IMR-90 (cell line): ENCODE results near the gene NRP2. TPM values are rescaled to one million over a fixed set of nuclear protein-coding genes. Genes with fewer than 3 reads are reported as not detected.

Experiments used
- ATAC-seq: fragments of 200-7000 bp; cut with Tn5 transposase; 2 replicates; pipeline ENCODE4 v1.9.1; 2020; ENCODE audit warnings: low read depth, mild to moderate bottlenecking, moderate library complexity
- BruUV-seq: library from RNA; stranded (reverse); fragments of 400-500 nt; replicated peaks from 2 replicates; lab custom pipeline; 2021; lab: Mats Ljungman, UMichigan
- CTCF ChIA-PET: fragments of 300-600 bp; formaldehyde crosslinking; extraction: SDS; loops from one replicate; lab custom pipeline; 2021; ENCODE audit warnings: antibody characterized with exemption; lab: Yijun Ruan, JAX
- POLR2A ChIA-PET: fragments of 300-600 bp; sonication (Branson Sonifier 250); formaldehyde crosslinking; loops from one replicate; lab custom pipeline; 2022; ENCODE audit warnings: antibody characterized with exemption; ENCODE audit not compliant: unreplicated experiment; lab: Charles Lee
- DNase-seq: peaks from one replicate; pipeline ENCODE4 v3.0.0; 2013
- H2AFZ ChIP-seq: replicated peaks from 2 replicates; pipeline ENCODE3; 2013; ENCODE audit warnings: low read length, mild to moderate bottlenecking; ENCODE audit not compliant: poor library complexity
- H2AK5ac ChIP-seq: 2 replicates; pipeline ENCODE4 v1.6.1; 2013; ENCODE audit warnings: low read depth, low read length, inconsistent platforms
- H2AK9ac ChIP-seq: replicated peaks from 2 replicates; pipeline ENCODE3; 2013; ENCODE audit warnings: mild to moderate bottlenecking, low read depth, low read length, moderate library complexity; ENCODE audit not compliant: poor library complexity
- H2BK120ac ChIP-seq: 2 replicates; pipeline ENCODE4 v1.6.1; 2013; ENCODE audit warnings: low read depth, low read length, inconsistent platforms
- H2BK15ac ChIP-seq: 3 replicates; pipeline ENCODE4 v1.6.1; 2013; ENCODE audit warnings: low read depth, low read length, inconsistent platforms
- H2BK20ac ChIP-seq: 2 replicates; pipeline ENCODE4 v1.6.1; 2013; ENCODE audit warnings: low read depth, mild to moderate bottlenecking, inconsistent platforms, low read length, moderate library complexity
- H2BK5ac ChIP-seq: 2 replicates; pipeline ENCODE4 v1.6.1; 2013; ENCODE audit warnings: mild to moderate bottlenecking, low read depth, low read length, inconsistent platforms; ENCODE audit not compliant: poor library complexity, severe bottlenecking
- H3K14ac ChIP-seq: replicated peaks from 2 replicates; pipeline ENCODE4 v1.6.1; 2013; ENCODE audit warnings: low read depth, low read length, inconsistent platforms
- H3K18ac ChIP-seq: 2 replicates; pipeline ENCODE4 v1.6.1; 2013; ENCODE audit warnings: low read depth, low read length, control low read depth
- H3K23ac ChIP-seq: 2 replicates; pipeline ENCODE4 v1.6.1; 2013; ENCODE audit warnings: low read depth, low read length, inconsistent platforms
- H3K27ac ChIP-seq: 2 replicates; pipeline ENCODE4 v1.5.1; 2013; ENCODE audit warnings: mild to moderate bottlenecking, control low read depth, low read length; ENCODE audit not compliant: insufficient read depth
- H3K27me3 ChIP-seq: 2 replicates; pipeline ENCODE4 v1.6.1; 2013; ENCODE audit warnings: low read length; ENCODE audit not compliant: control insufficient read depth, insufficient read depth
- H3K36me3 ChIP-seq: 2 replicates; pipeline ENCODE4 v1.6.1; 2013; ENCODE audit warnings: low read length, mixed read lengths; ENCODE audit not compliant: control insufficient read depth, insufficient read depth
- H3K4ac ChIP-seq: 2 replicates; pipeline ENCODE4 v1.6.1; 2013; ENCODE audit warnings: low read depth, low read length, inconsistent platforms
- H3K4me1 ChIP-seq: 2 replicates; pipeline ENCODE4 v1.6.1; 2013; ENCODE audit warnings: low read length, mixed read lengths; ENCODE audit not compliant: control insufficient read depth, insufficient read depth
- H3K4me2 ChIP-seq: 2 replicates; pipeline ENCODE4 v1.6.1; 2013; ENCODE audit warnings: low read depth, mild to moderate bottlenecking, control low read depth, low read length, moderate library complexity
- H3K4me3 ChIP-seq: 2 replicates; pipeline ENCODE4 v1.5.1; 2013; ENCODE audit warnings: low read depth, mild to moderate bottlenecking, control low read depth, low read length, moderate library complexity; ENCODE audit not compliant: insufficient read depth
- H3K56ac ChIP-seq: 2 replicates; pipeline ENCODE4 v1.6.1; 2013; ENCODE audit warnings: low read length, inconsistent platforms; ENCODE audit not compliant: insufficient read depth; ENCODE audit errors: extremely low read depth
- H3K79me1 ChIP-seq, 2 experiments: 2 replicates each; pipeline ENCODE4 v1.6.1; 2013; ENCODE audit warnings: low read length in 2 of 2, inconsistent platforms in 1 of 2, low read depth in 1 of 2
- H3K9ac ChIP-seq: 2 replicates; pipeline ENCODE4 v1.6.1; 2013; ENCODE audit warnings: low read depth, low read length, control low read depth
- H3K9me1 ChIP-seq: 2 replicates; pipeline ENCODE4 v1.6.1; 2013; ENCODE audit warnings: low read length, inconsistent platforms; ENCODE audit not compliant: insufficient read depth
- H3K9me3 ChIP-seq: 2 replicates; pipeline ENCODE4 v1.6.1; 2013; ENCODE audit warnings: low read length; ENCODE audit not compliant: control insufficient read depth, insufficient read depth
- H4K20me1 ChIP-seq: 2 replicates; pipeline ENCODE4 v1.6.1; 2013; ENCODE audit warnings: low read length, inconsistent platforms; ENCODE audit not compliant: insufficient read depth
- H4K5ac ChIP-seq: 2 replicates; pipeline ENCODE4 v1.6.1; 2013; ENCODE audit warnings: mild to moderate bottlenecking, low read depth, low read length, control low read depth
- H4K8ac ChIP-seq, 2 experiments: 2 replicates each; pipeline ENCODE4 v1.6.1; 2013; ENCODE audit warnings: low read depth in 2 of 2, low read length in 2 of 2, control low read depth in 1 of 2, inconsistent platforms in 1 of 2
- H4K91ac ChIP-seq: 2 replicates; pipeline ENCODE4 v1.6.1; 2013; ENCODE audit warnings: low read depth, low read length, inconsistent platforms; ENCODE audit not compliant: insufficient read depth
- BHLHE40 ChIP-seq: fragments of 150-350 bp; IDR thresholded peaks from 2 replicates; pipeline ENCODE4 v1.6.1; 2016; ENCODE audit warnings: mild to moderate bottlenecking, low read depth, low read length
- CEBPB ChIP-seq: IDR thresholded peaks from 2 replicates; pipeline ENCODE4 v1.6.1; 2012; ENCODE audit warnings: low read depth, low read length, improper control_type of control experiment
- MAFK ChIP-seq: IDR thresholded peaks from 2 replicates; pipeline ENCODE4 v1.6.1; 2012; ENCODE audit warnings: low read depth, low read length, improper control_type of control experiment
- MAZ ChIP-seq: IDR thresholded peaks from 2 replicates; pipeline ENCODE4 v1.6.1; 2012; ENCODE audit warnings: low read depth, mild to moderate bottlenecking, low read length, improper control_type of control experiment, moderate library complexity, borderline replicate concordance
- MXI1 ChIP-seq: IDR thresholded peaks from 2 replicates; pipeline ENCODE4 v1.6.1; 2012; ENCODE audit warnings: low read depth, mild to moderate bottlenecking, low read length, moderate library complexity, borderline replicate concordance
- NFE2L2 ChIP-seq: fragments of 150-350 bp; IDR thresholded peaks from 2 replicates; pipeline ENCODE4 v1.6.1; 2016; ENCODE audit warnings: low read depth, mild to moderate bottlenecking, low read length
- POLR2A ChIP-seq: IDR thresholded peaks from 2 replicates; pipeline ENCODE4 v1.6.1; 2012; ENCODE audit warnings: mild to moderate bottlenecking, low read depth, low read length
- RAD21 ChIP-seq: IDR thresholded peaks from 2 replicates; pipeline ENCODE4 v1.6.1; 2012; ENCODE audit warnings: low read length, improper control_type of control experiment
- RCOR1 ChIP-seq: IDR thresholded peaks from 2 replicates; pipeline ENCODE4 v1.6.1; 2012; ENCODE audit warnings: mild to moderate bottlenecking, low read length, improper control_type of control experiment; ENCODE audit not compliant: insufficient replicate concordance
- RFX5 ChIP-seq: IDR thresholded peaks from 2 replicates; pipeline ENCODE4 v1.8.0; 2012; ENCODE audit warnings: low read depth, mild to moderate bottlenecking, low read length, moderate library complexity
- USF2 ChIP-seq: fragments of 150-350 bp; IDR thresholded peaks from 2 replicates; pipeline ENCODE4 v1.6.1; 2017; ENCODE audit warnings: mild to moderate bottlenecking, antibody characterized with exemption, low read length, low read depth
- WGBS, 2 experiments: methylation state at CpG; one replicate each; pipeline versions ENCODE4 v1.1.5 to v1.1.7; 2013; ENCODE audit warnings: missing lambda C conversion rate in 2 of 2; ENCODE audit not compliant: insufficient read length in 1 of 2; ENCODE audit errors: extremely low coverage in 2 of 2; 5-methylcytosine and 5-hydroxymethylcytosine counted together
- dilution Hi-C: fragments of 300-500 bp; cut with HindIII; formaldehyde crosslinking; loops from one replicate; pipeline ENCODE4 v1.14.3; 2018; ENCODE audit warnings: low sequenced_read_pairs; ENCODE audit not compliant: unreplicated experiment
- in situ Hi-C: fragments of 300-500 bp; cut with MboI; formaldehyde crosslinking; loops from 3 replicates; pipeline ENCODE4 v1.14.3; 2019; ENCODE audit warnings: low sequenced_read_pairs, inconsistent platforms, mixed read lengths
- intact Hi-C: fragments of 100-400 bp; cut with micrococcal nuclease; formaldehyde crosslinking; loops from 2 replicates; pipeline ENCODE4 v1.10.0; 2022
- polyA plus RNA-seq, 3 experiments: library from polyadenylated mRNA; depleted of rRNA; stranded (reverse); fragments of >200 nt; gene quantifications; 2 replicates each; pipeline ENCODE4 v1.2.3, GENCODE V29; 2012; ENCODE audit warnings: low replicate concordance in 1 of 3
- total RNA-seq: library from RNA; depleted of rRNA; stranded (reverse); fragments of >200 nt; gene quantifications from 2 replicates; pipeline ENCODE4 v1.2.3, GENCODE V29; 2012
- TF ChIP-seq, protein P1 (sequence below): conservative IDR thresholded peaks from 2 replicates; pipeline ENCODE4 v1.5.1; 2012; ENCODE audit warnings: mild to moderate bottlenecking, low read depth, low read length, improper control_type of control experiment
- TF ChIP-seq, protein P2 (sequence below): fragments of 150-350 bp; IDR thresholded peaks from 2 replicates; pipeline ENCODE4 v1.6.1; 2016; ENCODE audit warnings: low read depth, mild to moderate bottlenecking, low read length, moderate library complexity, borderline replicate concordance

NRP2 gene
- total and polyA plus RNA-seq, 2 of the 4 experiments (the other 2 are of a cell fraction), result 46.4 to 51.3 TPM

DNA sequence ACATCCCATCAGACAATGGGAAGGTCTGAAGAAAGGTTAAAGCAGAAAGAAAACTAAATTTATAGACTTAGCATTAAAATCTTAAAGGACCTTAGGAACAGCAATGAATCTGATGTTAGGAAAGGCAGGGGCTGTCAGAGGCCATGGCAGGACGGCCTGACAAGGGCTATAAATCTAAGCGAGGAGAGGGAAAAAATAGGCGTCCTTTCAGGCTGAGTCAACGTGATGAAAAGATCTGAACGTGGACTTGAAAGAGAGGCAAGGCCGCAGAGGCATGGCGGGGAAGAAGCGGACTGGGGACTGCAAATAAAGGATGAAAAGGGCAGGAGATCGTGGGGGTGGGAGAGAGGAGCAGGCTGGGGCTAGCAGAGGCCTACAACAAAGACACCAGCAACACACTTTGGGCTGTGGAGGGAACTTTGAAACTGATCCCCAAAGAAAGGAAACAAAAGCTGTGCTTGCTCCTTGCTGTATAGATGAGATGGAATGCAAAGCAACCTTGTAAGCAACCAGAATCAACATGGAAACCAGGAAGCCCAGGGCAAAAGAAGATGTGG is 145.6 kb downstream of the NRP2 start:
- H4K8ac ChIP-seq, result no peak overlapping the region
- intact Hi-C loops, result no loop called here
- BruUV-seq, result no TSS peak
- ChIA-PET POLR2A (no interaction called here), CTCF (no interaction called here)
- WGBS, 2 experiments, result 44% methylated on average over 4 of the region's 9 CpGs; no CpG with 5 or more reads in 1 of the 2 experiments
- no peak for DNase-seq
- H3K27ac ChIP-seq, result no peak overlapping the region
- no peak overlapping the region for H3K4ac ChIP-seq
- no peak overlapping the region for H2AK9ac ChIP-seq
- ATAC-seq, result no peak
- no peak overlapping the region for H3K23ac ChIP-seq
- in situ Hi-C loops, result no loop called here
- no peak overlapping the region for H4K5ac ChIP-seq
- H2BK120ac ChIP-seq, result no peak overlapping the region
- H4K20me1 ChIP-seq, result no peaks in the 10 kb centered on the region
- H3K27me3 ChIP-seq, result peaks cover 10% of the 10 kb centered on the region
- no peak overlapping the region for H2BK15ac ChIP-seq
- dilution Hi-C loops, result no loop called here
- no peak overlapping the region for H4K91ac ChIP-seq
- H3K56ac ChIP-seq, result no peak overlapping the region
- H3K18ac ChIP-seq, result no peak overlapping the region
- H2BK5ac ChIP-seq, result no peak overlapping the region
- H3K4me3 ChIP-seq, result no peak overlapping the region
- H3K4me2 ChIP-seq, result no peak overlapping the region
- no peaks in the 10 kb centered on the region for H3K36me3 ChIP-seq
- no peaks in the 10 kb centered on the region for H3K9me1 ChIP-seq
- no peaks in the 10 kb centered on the region for H3K4me1 ChIP-seq
- H3K9ac ChIP-seq, result no peak overlapping the region
- no peak overlapping the region for H2BK20ac ChIP-seq
- no peaks in the 10 kb centered on the region for H3K79me1 ChIP-seq
- no peak for TF ChIP-seq RCOR1
- no peak for TF ChIP-seq MAZ
- no peak for TF ChIP-seq MXI1
- no peak for TF ChIP-seq USF2
- no peak for TF ChIP-seq RAD21
- no peak for TF ChIP-seq NFE2L2
- no peak for TF ChIP-seq CEBPB
- TF ChIP-seq, protein P1, sequence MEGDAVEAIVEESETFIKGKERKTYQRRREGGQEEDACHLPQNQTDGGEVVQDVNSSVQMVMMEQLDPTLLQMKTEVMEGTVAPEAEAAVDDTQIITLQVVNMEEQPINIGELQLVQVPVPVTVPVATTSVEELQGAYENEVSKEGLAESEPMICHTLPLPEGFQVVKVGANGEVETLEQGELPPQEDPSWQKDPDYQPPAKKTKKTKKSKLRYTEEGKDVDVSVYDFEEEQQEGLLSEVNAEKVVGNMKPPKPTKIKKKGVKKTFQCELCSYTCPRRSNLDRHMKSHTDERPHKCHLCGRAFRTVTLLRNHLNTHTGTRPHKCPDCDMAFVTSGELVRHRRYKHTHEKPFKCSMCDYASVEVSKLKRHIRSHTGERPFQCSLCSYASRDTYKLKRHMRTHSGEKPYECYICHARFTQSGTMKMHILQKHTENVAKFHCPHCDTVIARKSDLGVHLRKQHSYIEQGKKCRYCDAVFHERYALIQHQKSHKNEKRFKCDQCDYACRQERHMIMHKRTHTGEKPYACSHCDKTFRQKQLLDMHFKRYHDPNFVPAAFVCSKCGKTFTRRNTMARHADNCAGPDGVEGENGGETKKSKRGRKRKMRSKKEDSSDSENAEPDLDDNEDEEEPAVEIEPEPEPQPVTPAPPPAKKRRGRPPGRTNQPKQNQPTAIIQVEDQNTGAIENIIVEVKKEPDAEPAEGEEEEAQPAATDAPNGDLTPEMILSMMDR, result no peak
- no peak for TF ChIP-seq MAFK
- TF ChIP-seq, protein P2, sequence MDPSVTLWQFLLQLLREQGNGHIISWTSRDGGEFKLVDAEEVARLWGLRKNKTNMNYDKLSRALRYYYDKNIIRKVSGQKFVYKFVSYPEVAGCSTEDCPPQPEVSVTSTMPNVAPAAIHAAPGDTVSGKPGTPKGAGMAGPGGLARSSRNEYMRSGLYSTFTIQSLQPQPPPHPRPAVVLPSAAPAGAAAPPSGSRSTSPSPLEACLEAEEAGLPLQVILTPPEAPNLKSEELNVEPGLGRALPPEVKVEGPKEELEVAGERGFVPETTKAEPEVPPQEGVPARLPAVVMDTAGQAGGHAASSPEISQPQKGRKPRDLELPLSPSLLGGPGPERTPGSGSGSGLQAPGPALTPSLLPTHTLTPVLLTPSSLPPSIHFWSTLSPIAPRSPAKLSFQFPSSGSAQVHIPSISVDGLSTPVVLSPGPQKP, result no peak
- TF ChIP-seq POLR2A, result no peak
- no peak for TF ChIP-seq RFX5
- no peak for TF ChIP-seq BHLHE40
- no peak overlapping the region for H3K14ac ChIP-seq
- H3K9me3 ChIP-seq, result no peaks in the 10 kb centered on the region
- H2AK5ac ChIP-seq, result no peak overlapping the region
- no peak overlapping the region for H2AFZ ChIP-seq
